Epithelial cell of esophagus (primary cell): ENCODE data around the gene CBFA2T3.
"Not testable (repeated sequence)": the region's sequence is repeated elsewhere in the genome, so short reads cannot be mapped to it uniquely, and the experiment has no call there.

Source experiments
- DNase-seq: peaks from one replicate; pipeline ENCODE4 v3.0.0; 2010; ENCODE audit warnings: low read depth
- H3K4me3 ChIP-seq: 2 replicates; pipeline ENCODE4 v1.5.1; 2011; ENCODE audit warnings: mild to moderate bottlenecking, low read length, control low read depth
- TF ChIP-seq, protein P1 (sequence below): IDR thresholded peaks from 2 replicates; pipeline ENCODE4 v1.5.1; 2011; ENCODE audit warnings: low read depth, mild to moderate bottlenecking, low read length, control low read depth, inconsistent platforms; ENCODE audit not compliant: insufficient read depth; ENCODE audit errors: missing control alignments

CBFA2T3 gene

DNA sequence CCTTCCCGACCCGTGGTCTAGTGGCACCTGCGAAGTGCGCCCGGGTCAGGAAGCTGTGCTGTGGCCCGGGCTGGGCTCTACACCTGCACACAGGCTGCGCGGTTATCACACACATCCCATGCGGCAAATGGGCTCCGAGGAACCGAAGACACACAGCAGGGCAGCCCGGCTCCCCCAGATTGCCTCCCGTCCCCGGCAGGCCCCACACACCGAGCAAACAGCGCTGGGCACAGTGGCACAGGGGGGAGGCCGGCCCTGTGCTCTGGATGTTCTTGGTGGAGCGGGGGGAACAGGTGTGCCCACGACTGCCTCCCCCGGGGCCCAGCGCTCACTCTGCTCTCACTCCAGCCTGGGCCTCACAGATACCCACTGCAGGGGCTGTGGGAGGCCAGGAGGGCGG is 81.7 kb downstream of the CBFA2T3 start:
- no peak overlapping the region for H3K4me3 ChIP-seq
- TF ChIP-seq, protein P1, sequence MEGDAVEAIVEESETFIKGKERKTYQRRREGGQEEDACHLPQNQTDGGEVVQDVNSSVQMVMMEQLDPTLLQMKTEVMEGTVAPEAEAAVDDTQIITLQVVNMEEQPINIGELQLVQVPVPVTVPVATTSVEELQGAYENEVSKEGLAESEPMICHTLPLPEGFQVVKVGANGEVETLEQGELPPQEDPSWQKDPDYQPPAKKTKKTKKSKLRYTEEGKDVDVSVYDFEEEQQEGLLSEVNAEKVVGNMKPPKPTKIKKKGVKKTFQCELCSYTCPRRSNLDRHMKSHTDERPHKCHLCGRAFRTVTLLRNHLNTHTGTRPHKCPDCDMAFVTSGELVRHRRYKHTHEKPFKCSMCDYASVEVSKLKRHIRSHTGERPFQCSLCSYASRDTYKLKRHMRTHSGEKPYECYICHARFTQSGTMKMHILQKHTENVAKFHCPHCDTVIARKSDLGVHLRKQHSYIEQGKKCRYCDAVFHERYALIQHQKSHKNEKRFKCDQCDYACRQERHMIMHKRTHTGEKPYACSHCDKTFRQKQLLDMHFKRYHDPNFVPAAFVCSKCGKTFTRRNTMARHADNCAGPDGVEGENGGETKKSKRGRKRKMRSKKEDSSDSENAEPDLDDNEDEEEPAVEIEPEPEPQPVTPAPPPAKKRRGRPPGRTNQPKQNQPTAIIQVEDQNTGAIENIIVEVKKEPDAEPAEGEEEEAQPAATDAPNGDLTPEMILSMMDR: no peak
- DNase-seq: no peak

DNA sequence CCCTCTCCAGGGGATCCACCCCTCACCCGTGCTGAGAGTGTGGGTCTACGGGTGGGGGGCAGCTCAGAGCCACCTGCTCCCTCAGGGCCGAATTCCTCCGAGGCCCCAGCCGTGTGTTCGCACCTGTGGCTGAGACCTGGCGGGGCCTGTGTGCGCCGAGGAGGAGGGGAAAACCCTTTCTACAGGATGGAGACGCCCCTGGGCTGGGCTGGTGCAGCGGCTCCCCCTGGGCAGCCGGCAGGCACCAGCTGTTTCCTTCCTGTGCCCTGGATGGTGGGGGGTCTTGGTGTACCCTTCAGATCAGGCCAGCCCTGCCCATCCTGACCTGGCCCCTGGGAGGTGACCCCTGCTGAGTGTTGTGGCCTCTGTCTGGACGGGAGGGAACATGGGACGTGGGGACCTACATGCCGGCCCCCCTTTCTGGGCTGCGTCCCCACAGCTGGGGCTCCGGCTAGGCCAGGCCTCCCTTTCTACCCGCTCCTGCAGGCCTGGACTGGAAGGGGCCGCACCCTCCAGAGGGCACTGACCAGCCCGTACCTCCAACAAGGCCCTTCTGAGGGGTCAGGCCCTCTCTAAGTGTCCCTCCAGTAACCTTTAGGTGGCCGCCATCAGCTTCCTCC is 82.2 kb downstream of the CBFA2T3 start:
- no peak for DNase-seq
- TF ChIP-seq, protein P1: no peak
- no peak overlapping the region for H3K4me3 ChIP-seq

DNA sequence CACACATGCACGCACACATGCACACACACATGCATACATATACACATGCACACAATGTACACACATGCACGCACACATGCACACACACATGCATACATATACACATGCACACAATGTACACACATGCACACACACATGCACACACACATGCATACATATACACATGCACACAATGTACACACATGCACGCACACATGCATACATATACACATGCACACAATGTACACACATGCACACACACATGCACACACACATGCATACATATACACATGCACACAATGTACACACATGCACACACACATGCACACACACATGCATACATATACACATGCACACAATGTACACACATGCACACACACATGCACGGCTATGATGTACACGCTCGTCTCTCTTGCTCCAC is 82.7 kb downstream of the CBFA2T3 start:
- DNase-seq, H3K4me3 ChIP-seq: not testable (repeated sequence)

DNA sequence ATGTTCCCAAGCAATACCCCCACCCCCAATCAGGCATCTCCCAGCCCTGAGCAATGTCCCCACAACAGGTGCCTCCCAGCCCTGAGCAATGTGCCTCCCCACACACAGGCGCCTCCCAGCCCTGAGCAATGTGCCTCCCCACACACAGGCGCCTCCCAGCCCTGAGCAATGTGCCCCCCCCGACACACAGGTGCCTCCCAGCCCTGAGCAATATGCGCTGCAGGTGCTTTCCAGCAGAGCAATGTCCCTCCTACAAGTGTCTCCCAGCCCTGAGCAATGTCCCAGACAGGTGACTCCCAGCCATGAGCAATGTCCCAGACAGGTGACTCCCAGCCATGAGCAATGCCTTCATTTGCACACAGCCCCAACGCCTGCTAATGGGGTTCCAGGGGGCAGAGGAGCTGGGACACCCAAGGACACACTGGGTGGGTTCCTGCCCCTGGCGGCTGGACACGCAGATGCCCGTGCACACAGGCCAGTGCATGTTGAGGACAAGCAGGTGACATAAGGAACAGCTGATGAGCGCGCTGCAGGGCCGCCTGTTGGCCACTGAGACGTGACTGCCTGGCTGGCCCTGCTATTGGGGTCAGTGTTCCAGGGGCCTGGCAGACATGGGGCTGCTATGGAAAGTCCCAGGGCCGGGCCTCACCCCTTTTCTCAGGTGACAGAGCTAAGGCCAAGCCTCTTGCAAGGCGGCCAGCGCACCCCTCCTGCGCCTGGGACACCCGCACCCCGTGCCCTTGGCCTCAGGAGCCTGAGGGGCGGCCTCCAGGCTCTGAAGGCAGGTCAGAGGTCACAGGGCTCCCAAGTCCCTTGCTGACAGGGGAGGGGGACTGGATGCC is 83.7 kb downstream of the CBFA2T3 start:
- H3K4me3 ChIP-seq: no peak overlapping the region
- DNase-seq: no peak
- TF ChIP-seq, protein P1: no peak

DNA sequence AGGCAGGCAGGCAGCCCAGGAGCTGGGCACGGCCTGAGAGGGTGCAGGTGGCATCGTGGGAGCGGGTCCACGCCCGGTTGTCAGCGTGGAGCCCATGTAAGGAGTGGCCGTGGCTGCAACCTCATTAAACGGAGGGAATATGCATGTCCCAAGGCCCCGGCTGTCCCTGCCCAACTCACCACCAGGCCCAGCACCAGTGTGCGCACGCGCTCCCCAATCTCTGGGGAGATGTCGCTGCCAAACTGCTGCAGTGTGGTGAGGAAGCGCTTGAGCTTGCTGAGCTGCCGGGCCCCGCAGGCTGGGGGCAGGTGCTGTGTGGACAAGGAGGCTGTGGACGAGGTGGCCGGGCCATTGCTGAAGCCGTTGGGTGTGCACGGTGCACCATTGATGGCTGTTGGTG is 84.9 kb downstream of the CBFA2T3 start:
- no peak for DNase-seq
- H3K4me3 ChIP-seq: no peak overlapping the region
- TF ChIP-seq, protein P1: no peak

DNA sequence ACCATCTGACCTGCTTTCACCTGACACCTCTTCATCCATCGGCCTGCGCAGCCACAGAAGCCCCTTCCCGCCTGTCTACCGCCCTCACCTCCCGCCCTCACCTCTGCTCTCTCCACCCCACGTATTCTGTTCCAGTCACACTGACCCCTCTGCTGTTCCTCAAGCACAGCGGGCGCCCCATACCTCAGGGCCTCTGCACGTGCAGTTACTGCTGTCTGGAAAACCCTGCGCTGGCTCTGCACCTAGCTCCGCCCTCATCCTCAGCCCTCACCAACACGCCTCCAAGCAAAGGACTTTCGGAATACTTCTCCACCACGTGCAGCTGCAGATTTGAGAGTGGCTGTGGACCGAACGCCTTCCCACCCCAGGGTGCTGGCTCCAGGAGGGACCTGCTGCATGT is 85.9 kb downstream of the CBFA2T3 start:
- DNase-seq: no peak
- no peak overlapping the region for H3K4me3 ChIP-seq
- TF ChIP-seq, protein P1: no peak

DNA sequence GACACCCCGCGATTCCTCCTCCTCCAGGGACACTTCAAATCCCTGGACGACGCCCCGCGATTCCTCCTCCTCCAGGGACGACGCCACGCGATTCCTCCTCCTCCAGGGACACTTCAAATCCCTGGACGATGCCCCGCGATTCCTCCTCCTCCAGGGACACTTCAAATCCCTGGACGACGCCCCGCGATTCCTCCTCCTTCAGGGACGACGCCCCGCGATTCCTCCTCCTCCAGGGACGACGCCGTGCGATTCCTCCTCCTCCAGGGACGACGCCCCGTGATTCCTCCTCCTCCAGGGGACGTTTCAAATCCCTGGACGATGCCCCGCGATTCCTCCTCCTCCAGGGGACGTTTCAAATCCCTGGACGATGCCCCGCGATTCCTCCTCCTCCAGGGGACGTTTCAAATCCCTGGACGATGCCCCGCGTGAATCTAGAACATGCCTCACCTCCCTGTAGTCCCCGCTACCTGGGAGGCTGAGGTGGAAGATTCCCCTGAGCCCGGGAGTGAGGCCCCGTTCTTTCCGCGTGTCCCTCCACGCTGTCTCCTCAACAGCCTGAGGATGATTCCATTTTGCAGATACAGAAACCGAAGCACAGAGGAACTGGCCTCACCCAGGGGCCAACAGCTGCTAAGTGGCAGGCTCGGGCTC is 87.2 kb downstream of the CBFA2T3 start:
- not testable (repeated sequence) for DNase-seq, H3K4me3 ChIP-seq
